NCI-H526 treated with DMSO at 0.1 percent for 48 hours (cell line): ENCODE data around the gene DCAF6.
"Not testable (repeated sequence)": the region's sequence is repeated elsewhere in the genome, so short reads cannot be mapped to it uniquely, and the experiment has no call there.

ENCODE experiments used
- DNase-seq: peaks from one replicate; lab custom pipeline; 2025; lab: John Stamatoyannopoulos, UW

Gene DCAF6

GRCh38 chr1:167923324-167924056 is 13.0 kb upstream of the DCAF6 start:
- no peak for DNase-seq

GRCh38 chr1:167924102-167924501 is 12.4 kb upstream of the DCAF6 start:
- DNase-seq: no peak

DNA sequence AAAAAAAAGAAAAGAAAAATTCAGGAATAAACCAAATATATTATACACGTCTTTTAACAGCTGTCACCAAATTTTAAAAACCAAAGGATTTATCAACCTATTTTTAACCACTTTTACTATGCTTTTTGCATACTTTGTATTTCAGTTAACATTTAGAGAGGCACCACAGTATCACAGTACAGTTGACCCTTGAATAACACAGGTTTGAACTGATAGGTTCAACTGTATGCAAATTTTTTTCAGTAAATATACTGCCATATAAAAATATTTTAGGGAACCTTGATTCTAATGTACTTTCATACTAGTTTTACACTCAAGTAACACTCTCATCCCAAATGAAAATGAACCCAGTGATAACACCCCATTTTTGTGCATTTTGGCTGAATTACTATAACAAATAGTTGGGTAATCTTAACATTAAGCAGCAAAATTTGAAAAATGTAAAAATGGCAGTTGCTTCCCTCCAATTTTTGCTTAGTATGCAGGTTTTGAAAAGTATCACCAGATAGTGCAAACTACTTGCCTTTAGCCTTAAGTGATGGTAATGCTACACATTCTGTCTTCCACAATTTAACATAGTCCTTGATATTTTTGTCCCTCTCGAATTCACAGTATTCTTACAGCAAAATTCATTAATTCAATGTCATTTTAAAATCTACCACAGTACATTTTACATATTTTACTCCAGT is 11.8 kb upstream of the DCAF6 start:
- DNase-seq: peak; percentile 71

DNA sequence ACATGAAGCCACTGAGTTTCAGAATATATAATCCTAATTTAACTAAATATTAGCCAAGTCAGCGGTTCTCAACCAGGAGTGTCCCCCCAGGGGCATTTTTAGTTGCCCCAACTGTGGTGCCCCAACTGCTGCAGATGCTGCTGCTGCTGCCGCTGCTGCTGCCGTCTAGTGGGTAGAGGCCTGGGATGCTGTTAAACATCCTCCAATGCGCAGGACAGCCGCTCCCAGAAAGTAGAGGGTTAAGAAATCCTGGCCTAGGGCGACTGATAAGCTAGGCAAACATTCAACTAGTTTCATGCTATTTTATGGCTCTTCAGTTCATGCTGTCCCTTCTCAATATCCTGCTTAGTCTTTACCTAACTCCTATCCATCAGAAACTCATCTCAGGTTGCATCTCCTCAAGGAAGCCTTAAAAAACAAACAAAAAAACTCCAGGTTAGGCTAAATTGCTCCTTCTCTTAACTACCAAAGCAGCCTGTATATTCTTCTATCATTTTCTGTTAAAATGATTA is 9.9 kb upstream of the DCAF6 start:
- peak; percentile 95 for DNase-seq

- DNase-seq: peak; percentile 73
These were observed 9.3 kb upstream of the DCAF6 start for GRCh38 chr1:167927046-167927754.

GRCh38 chr1:167928457-167928852 is 8.0 kb upstream of the DCAF6 start:
- no peak for DNase-seq

DNA sequence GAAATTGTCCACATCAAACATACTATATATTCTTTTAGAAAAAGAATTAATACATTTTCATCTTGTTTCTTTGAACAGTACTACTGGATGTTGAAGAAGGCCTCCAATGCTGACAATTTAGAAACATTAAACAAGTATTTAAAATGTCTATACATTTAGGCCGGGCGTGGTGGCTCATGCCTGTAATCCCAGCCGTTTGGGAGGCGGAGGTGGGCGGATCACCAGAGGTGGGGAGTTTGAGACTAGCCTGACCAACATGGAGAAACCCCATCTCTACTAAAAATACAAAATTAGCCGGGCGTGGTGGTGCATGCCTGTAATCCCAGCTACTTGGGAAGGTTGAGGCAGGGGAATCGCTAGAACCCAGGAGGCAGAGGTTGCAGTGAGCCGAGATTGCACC is 7.6 kb upstream of the DCAF6 start:
- not testable (repeated sequence) for DNase-seq

GRCh38 chr1:167929725-167930124 is 6.8 kb upstream of the DCAF6 start:
- DNase-seq: peak; percentile 75

- DNase-seq: no peak
These were observed 2.7 kb upstream of the DCAF6 start for GRCh38 chr1:167933788-167934187.

DNA sequence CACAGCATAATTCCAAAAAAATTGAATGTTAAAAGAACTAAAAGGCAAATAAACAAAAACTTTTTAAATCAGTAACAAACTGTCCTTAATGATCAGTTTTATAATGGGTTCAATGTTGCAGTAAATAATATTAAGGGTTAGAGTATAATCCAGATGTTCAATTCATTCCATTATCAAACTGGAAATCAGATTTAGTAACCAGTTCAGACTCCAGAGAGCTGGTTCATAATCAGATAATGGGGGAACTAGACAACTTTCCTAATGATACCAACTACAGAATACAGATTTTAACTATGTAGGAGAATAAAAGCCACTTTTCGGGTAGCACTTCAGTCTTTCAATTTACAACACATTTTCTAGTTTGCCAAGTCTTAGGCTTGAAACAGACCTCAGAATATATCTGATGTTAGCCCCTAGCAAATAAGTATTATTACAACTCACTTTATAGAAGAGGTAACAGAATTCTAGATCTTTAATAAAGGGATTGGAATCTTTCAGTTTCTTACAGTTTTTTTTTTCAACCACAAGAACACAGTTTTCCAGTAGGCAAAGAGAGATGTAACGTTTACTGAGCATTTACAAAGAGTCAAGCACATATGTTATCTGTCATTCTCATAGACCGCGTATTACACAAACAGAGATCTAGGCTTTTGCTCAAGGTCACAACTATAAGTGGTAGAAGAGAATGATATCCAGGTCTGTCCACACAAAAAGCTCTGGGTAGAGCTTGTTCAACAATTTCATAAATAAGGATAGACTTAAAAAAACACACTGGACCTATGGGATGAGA is 1.9 kb upstream of the DCAF6 start:
- DNase-seq: peak; percentile 92

DNA sequence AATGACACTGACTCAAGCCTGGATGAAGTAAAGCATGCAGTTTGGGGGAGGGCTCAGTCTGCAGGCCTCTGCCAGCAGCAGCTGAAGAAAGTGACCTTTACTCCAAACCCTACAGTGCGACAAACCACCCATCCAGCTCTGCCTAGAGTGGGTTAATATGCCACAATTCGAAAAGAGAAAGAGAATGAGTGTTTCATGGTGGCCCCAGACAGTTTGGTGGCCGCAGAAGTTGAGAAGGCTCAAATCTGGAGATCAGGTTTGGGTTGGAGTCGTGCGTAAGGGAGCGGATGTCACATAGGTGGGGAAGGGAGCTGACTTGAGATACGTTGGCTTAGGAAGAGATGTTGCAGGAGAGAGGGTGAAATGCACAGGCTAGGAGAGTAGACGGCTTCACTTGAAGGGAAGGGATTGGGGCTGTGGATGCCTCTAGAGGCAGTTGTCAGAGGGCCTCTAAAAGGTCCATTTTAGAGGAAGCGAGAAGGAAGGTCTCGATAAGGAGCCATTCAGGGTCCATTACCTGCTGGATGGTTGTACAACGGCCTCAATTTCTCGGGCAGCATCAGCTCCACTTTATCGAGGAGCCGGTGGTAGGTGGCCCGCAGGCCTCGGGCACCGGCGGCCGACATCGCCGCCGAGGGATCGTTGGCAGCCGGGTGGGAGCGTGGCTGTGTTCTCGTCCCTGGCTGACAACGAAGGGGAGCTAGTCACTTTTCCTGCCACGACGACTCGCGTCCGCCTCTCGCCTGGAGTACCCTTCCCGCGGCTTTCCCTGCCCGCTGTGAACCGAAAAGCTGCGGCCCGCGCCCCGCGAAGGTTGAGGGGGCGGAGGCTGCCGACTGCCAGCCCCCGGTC is 1.0 kb upstream of the DCAF6 start:
- DNase-seq: peak; percentile 92

DNA sequence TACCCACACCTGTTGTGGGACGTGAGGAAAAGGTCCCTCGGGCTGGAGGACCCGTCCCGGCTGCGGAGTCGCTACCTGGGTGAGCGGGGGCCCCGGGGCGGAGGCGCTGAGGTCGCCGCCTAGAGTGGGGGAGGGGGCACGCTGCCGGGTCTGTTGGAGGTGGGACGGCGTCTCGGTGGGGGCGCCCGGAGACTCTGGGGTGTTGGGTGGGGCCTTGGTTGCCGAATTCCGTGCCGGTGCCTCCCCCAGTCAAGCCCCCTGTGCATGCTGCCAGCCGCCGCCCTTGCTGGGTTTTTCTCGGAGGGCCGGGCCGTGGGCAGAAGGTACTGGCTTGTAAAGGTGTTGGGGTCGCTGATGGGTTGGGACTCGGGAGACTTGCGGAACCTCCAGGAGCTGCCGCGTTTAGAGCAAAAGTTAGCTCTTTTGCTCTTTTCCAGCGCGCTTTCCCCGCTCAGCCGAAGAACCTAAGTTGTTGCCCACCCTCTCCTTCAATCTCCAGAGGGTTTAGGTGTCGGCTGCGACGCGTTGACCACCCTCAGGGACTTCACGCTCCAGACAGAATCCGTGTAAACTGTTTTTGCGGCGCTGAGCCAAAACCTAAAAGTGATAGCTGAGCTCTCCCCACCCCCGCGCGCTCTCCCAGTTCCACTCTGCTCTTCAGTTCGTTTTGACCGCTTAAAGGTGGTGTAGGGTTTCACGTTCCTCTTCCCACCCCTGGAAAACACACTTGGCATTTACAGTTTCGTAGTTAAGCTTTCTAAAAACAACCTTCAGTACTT is 636 bp downstream of the DCAF6 start, which contains the start of gene MPC2:
TSS of gene MPC2 (minus strand) at position 143 of the 779 bp plus-strand sequence. CDS start 1,231 bp downstream, outside the sequence.
- peak; percentile 94 for DNase-seq

GRCh38 chr1:167937709-167938010 is 1.2 kb downstream of the DCAF6 start:
- DNase-seq: no peak

- DNase-seq: peak; percentile 82
These were observed 1.7 kb downstream of the DCAF6 start for GRCh38 chr1:167938080-167938636.

- DNase-seq: no peak
These were observed 3.8 kb downstream of the DCAF6 start for GRCh38 chr1:167940264-167940663.

- no peak for DNase-seq
These were observed 7.1 kb downstream of the DCAF6 start for GRCh38 chr1:167943541-167943940.

- DNase-seq: no peak
These were observed 11.2 kb downstream of the DCAF6 start for GRCh38 chr1:167947733-167948132.

DNA sequence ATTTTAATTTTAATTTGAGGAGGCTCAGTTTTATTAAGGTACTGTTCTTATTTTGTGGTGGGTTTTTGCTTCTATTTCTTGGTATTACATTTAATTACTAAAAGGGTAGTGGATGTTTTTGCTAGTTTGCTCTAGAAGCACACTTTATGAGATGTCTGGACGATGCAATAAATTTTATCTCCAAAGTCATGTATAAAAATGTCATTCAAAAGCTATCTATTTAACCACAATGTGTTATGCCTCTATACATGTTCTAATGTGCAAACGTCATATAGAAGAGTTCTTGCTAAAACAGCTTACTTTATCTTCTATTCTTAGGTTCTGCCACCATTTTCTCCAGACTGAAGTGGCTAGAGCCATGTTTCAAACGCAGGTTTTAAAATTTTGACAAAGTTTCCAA is 13.3 kb downstream of the DCAF6 start:
- no peak for DNase-seq

GRCh38 chr1:167950569-167950968 is 14.1 kb downstream of the DCAF6 start:
- DNase-seq: no peak

- no peak for DNase-seq
These were observed 19.4 kb downstream of the DCAF6 start for GRCh38 chr1:167955915-167956314.
